ENCODE results near the gene TAS2R30.

GRCh38 chr12:11152725-11153124 is 18.3 kb upstream of the TAS2R30 start:
- TF ChIP-seq ZNF384 (IDR thresholded peaks at IDR 0.05) = no peak
- TF ChIP-seq TARDBP (IDR thresholded peaks at IDR 0.05) = no peak
- TF ChIP-seq FOXM1 (IDR thresholded peaks at IDR 0.05; ENCODE audit: borderline replicate concordance) = no peak
- no peak for TF ChIP-seq LEF1 (IDR thresholded peaks at IDR 0.05; ENCODE audit: borderline replicate concordance)
- TF ChIP-seq ARNT (IDR thresholded peaks at IDR 0.05) = no peak
- TF ChIP-seq PKNOX1 (IDR thresholded peaks at IDR 0.05) = no peak
- no peak for TF ChIP-seq CTBP1 (IDR thresholded peaks at IDR 0.05; ENCODE audit: borderline replicate concordance)

All from HEK293T (cell line).